GM12878 (cell line): ENCODE results near the gene TNKS2. TPM values are rescaled to one million over a fixed set of nuclear protein-coding genes. Genes with fewer than 3 reads are reported as not detected.

Experiments used
- ATAC-seq: fragments of 200-7000 bp; cut with Tn5 transposase; 3 replicates; pipeline ENCODE4 v1.9.1; 2020; ENCODE audit warnings: mild to moderate bottlenecking, moderate library complexity
- BruUV-seq: library from RNA; stranded (reverse); fragments of 400-500 nt; replicated peaks from 2 replicates; lab custom pipeline; 2021; lab: Mats Ljungman, UMichigan
- CTCF ChIA-PET: fragments of 300-600 bp; sonication (Branson Sonifier 250); formaldehyde crosslinking; extraction: SDS; loops from one replicate; lab custom pipeline; 2021; ENCODE audit warnings: inconsistent platforms; lab: Yijun Ruan, JAX
- POLR2A ChIA-PET: fragments of 350-600 bp; formaldehyde crosslinking; extraction: SDS; loops from one replicate; lab custom pipeline; 2021; ENCODE audit warnings: inconsistent platforms; lab: Charles Lee
- RAD21 ChIA-PET: fragments of 300-600 bp; sonication (Branson Sonifier 250); formaldehyde crosslinking; loops from one replicate; lab custom pipeline; 2023; ENCODE audit warnings: antibody characterized with exemption; ENCODE audit not compliant: unreplicated experiment; lab: Charles Lee
- SMC1A ChIA-PET: fragments of 300-600 bp; sonication (Branson Sonifier 250); formaldehyde crosslinking; loops from one replicate; lab custom pipeline; 2023; ENCODE audit not compliant: unreplicated experiment, uncharacterized antibody; lab: Charles Lee
- DNase-seq: peaks from one replicate; pipeline ENCODE4 v3.0.0-alpha.2; 2011; ENCODE audit warnings: low read depth, low spot score
- FAIRE-seq: peaks from 3 replicates; lab custom pipeline; 2011; peaks lifted over from hg19 to GRCh38; lab: Jason Lieb, UNC
- H2AFZ ChIP-seq: 2 replicates; pipeline ENCODE4 v1.6.0; 2011; ENCODE audit warnings: low read depth, low read length, control low read depth; ENCODE audit not compliant: control insufficient read depth
- H3K27ac ChIP-seq: 2 replicates; pipeline ENCODE4 v1.5.1; 2011; ENCODE audit warnings: control low read depth; ENCODE audit not compliant: control insufficient read depth, insufficient read depth
- H3K27me3 ChIP-seq, 2 experiments: replicated peaks in 1 of 2; 2 replicates each; pipeline versions ENCODE4 v1.6.0 to v1.6.1; 2011; ENCODE audit warnings: low read length in 1 of 2; ENCODE audit not compliant: control insufficient read depth in 2 of 2, insufficient read depth in 2 of 2
- H3K36me3 ChIP-seq, 2 experiments: 2 replicates each; pipeline ENCODE4 v1.5.1; 2011; ENCODE audit warnings: low read length in 1 of 2; ENCODE audit not compliant: control insufficient read depth in 2 of 2, insufficient read depth in 2 of 2
- H3K4me1 ChIP-seq: 2 replicates; pipeline ENCODE4 v1.6.1; 2011; ENCODE audit warnings: mild to moderate bottlenecking, low read length, moderate library complexity, mixed read lengths; ENCODE audit not compliant: control insufficient read depth, insufficient read depth
- H3K4me2 ChIP-seq: 2 replicates; pipeline ENCODE4 v1.6.0; 2011; ENCODE audit warnings: control low read depth; ENCODE audit not compliant: control insufficient read depth, insufficient read depth
- H3K4me3 ChIP-seq: fragments of 200-600 bp; sonication (generic); 2 replicates; pipeline ENCODE4 v1.5.1; 2016
- H3K79me2 ChIP-seq: 2 replicates; pipeline ENCODE4 v1.6.0; 2011; ENCODE audit warnings: low read length; ENCODE audit not compliant: control insufficient read depth, insufficient read depth
- H3K9ac ChIP-seq: 2 replicates; pipeline ENCODE4 v1.8.0; 2011; ENCODE audit warnings: low read length, control low read depth, mixed read lengths; ENCODE audit not compliant: control insufficient read depth, insufficient read depth
- H3K9me3 ChIP-seq: replicated peaks from 3 replicates; pipeline ENCODE4 v1.5.1; 2011; ENCODE audit warnings: mild to moderate bottlenecking, low read length; ENCODE audit not compliant: control insufficient read depth, insufficient read depth
- H4K20me1 ChIP-seq: 2 replicates; pipeline ENCODE4 v1.6.0; 2011; ENCODE audit not compliant: control insufficient read depth, insufficient read depth
- CHD4 ChIP-seq: fragments of 200-600 bp; sonication (generic); IDR thresholded peaks from 2 replicates; pipeline ENCODE4 v1.6.1; 2016; ENCODE audit warnings: mild to moderate bottlenecking
- DPF2 ChIP-seq: fragments of 450-650 bp; IDR thresholded peaks from 2 replicates; pipeline ENCODE4 v1.6.1; 2017; ENCODE audit warnings: mild to moderate bottlenecking
- HDGF ChIP-seq: fragments of 450-650 bp; IDR thresholded peaks from 2 replicates; pipeline ENCODE4 v1.6.1; 2016; ENCODE audit warnings: antibody characterized with exemption
- IRF4 ChIP-seq: IDR thresholded peaks from 2 replicates; pipeline ENCODE4 v1.6.1; 2011; ENCODE audit warnings: low read depth, low read length
- MAX ChIP-seq: IDR thresholded peaks from 2 replicates; pipeline ENCODE4 v1.6.1; 2012; ENCODE audit warnings: low read depth, low read length, improper control_type of control experiment
- NR2C1 ChIP-seq: fragments of 450-650 bp; IDR thresholded peaks from 2 replicates; pipeline ENCODE4 v1.6.1; 2017; ENCODE audit warnings: antibody characterized with exemption, mild to moderate bottlenecking, moderate library complexity
- PBX3 ChIP-seq: IDR thresholded peaks from 2 replicates; pipeline ENCODE4 v1.6.1; 2011; ENCODE audit warnings: mild to moderate bottlenecking, low read depth, low read length, moderate library complexity; ENCODE audit not compliant: insufficient replicate concordance
- PRDM15 ChIP-seq: fragments of 450-650 bp; formaldehyde crosslinking; IDR thresholded peaks from 2 replicates; pipeline ENCODE4 v1.4.0; 2020; ENCODE audit warnings: mild to moderate bottlenecking, moderate library complexity
- SMAD5 ChIP-seq: IDR thresholded peaks from 2 replicates; pipeline ENCODE4 v1.6.1; 2016; ENCODE audit warnings: antibody characterized with exemption, low read depth
- SRF ChIP-seq, 2 experiments: IDR thresholded peaks; 2 replicates each; pipeline ENCODE4 v1.6.1; 2011; ENCODE audit warnings: low read depth in 2 of 2, low read length in 2 of 2, mild to moderate bottlenecking in 1 of 2, moderate library complexity in 1 of 2
- ZBTB33 ChIP-seq: fragments of 450-650 bp; IDR thresholded peaks from 2 replicates; pipeline ENCODE4 v1.6.1; 2017; ENCODE audit warnings: mild to moderate bottlenecking
- WGBS: methylation state at CpG from one replicate; pipeline ENCODE4 v1.1.6; 2016; ENCODE audit warnings: low lambda C conversion rate; ENCODE audit not compliant: insufficient replicate concordance, insufficient coverage; ENCODE audit errors: missing lambda C conversion rate; 5-methylcytosine and 5-hydroxymethylcytosine counted together
- in situ Hi-C: fragments of 300-500 bp; cut with MboI; formaldehyde crosslinking; loops from 9 replicates; pipeline ENCODE4 v1.14.3; 2018; ENCODE audit warnings: mixed read lengths
- intact Hi-C: fragments of 100-400 bp; cut with micrococcal nuclease; formaldehyde crosslinking; loops from one replicate; pipeline ENCODE4 v1.14.2; 2022; ENCODE audit not compliant: unreplicated experiment
- polyA plus RNA-seq, 11 experiments: library from polyadenylated mRNA; depleted of rRNA in 4 of 11; unstranded in 6 of 11; stranded (reverse) in 5 of 11; fragments of >200 nt; fragmentation: Nextera tagmentation in 4 of 11; fragmentation: Illumina TruSeq in 1 of 11; extraction: Ambion mirVana in 4 of 11; extraction: Trizol in 1 of 11; gene quantifications; 1 replicate in 1 of 11; 2 replicates in 10 of 11; pipeline versions ENCODE4 v1.2.1 to v1.2.3, GENCODE V29; 2011 to 2016; ENCODE audit warnings: inconsistent platforms in 2 of 11, missing spikeins in 2 of 11, low read depth in 1 of 11
- total RNA-seq, 4 experiments: library from RNA; depleted of rRNA in 3 of 4; stranded (reverse); fragments of >200 nt in 3 of 4; fragmentation: Illumina TruSeq in 1 of 4; extraction: Trizol in 1 of 4; gene quantifications; 2 replicates each; pipeline versions ENCODE4 v1.2.1 to v1.2.3, GENCODE V29; 2013 to 2021
- TF ChIP-seq, protein P1 (sequence below): fragments of 450-650 bp; IDR thresholded peaks from 2 replicates; pipeline ENCODE4 v1.6.1; 2018; ENCODE audit warnings: mild to moderate bottlenecking, low read depth, moderate library complexity; ENCODE audit not compliant: partially characterized antibody
- TF ChIP-seq, protein P2 (sequence below): fragments of 450-650 bp; IDR thresholded peaks from 2 replicates; pipeline ENCODE4 v1.6.1; 2016; ENCODE audit warnings: mild to moderate bottlenecking

The TNKS2 gene
- total and polyA plus RNA-seq, 10 of the 15 experiments (the other 5 are each of a cell fraction or from before 2014, with no cell fraction given), result 2.9 to 24.2 (median 6.9) TPM

GRCh38 chr10:91864099-91864498, 65.9 kb downstream of the TNKS2 start:
- CTCF ChIA-PET, result no interaction called here
- no peaks in the 10 kb centered on the region for H3K27me3 ChIP-seq
- BruUV-seq, result no TSS peak
- H3K9ac ChIP-seq, result no peak overlapping the region
- H3K27ac ChIP-seq, result no peak overlapping the region
- FAIRE-seq (no peak), DNase-seq (no peak), ATAC-seq (no peak)
- no peaks in the 10 kb centered on the region for H4K20me1 ChIP-seq
- no peak overlapping the region for H3K4me3 ChIP-seq
- POLR2A ChIA-PET, result no interaction called here
- no peak overlapping the region for H3K4me2 ChIP-seq
- intact Hi-C loops, result no loop called here
- no peaks in the 10 kb centered on the region for H3K79me2 ChIP-seq
- no peaks in the 10 kb centered on the region for H3K4me1 ChIP-seq
- no peak overlapping the region for H2AFZ ChIP-seq
- SMC1A ChIA-PET, result interaction anchor here (1.7 kb wide), 1 partner anchor 17 kb away, joined by 5 read pairs; no protein-coding TSS in a partner anchor
- H3K9me3 ChIP-seq, result no peaks in the 10 kb centered on the region
- peaks cover 0 to 3% of the 10 kb centered on the region in 2 experiments; a peak in 2 of 4 replicates for H3K36me3 ChIP-seq
- in situ Hi-C loops, result no loop called here
- RAD21 ChIA-PET, result no interaction called here
- WGBS, result 59% methylated on average over 2 of the region's 2 CpGs
- TF ChIP-seq PBX3 (no peak), SRF (IDR thresholded peaks at IDR 0.05; ENCODE audit: low read depth in 2 of 2, low read length in 2 of 2) (no peak), SMAD5 (no peak), DPF2 (no peak), CHD4 (no peak), MAX (no peak), HDGF (no peak), ZBTB33 (no peak), NR2C1 (no peak), PRDM15 (CRISPR knock-in tag) (no peak), IRF4 (no peak)
- TF ChIP-seq, protein P1, sequence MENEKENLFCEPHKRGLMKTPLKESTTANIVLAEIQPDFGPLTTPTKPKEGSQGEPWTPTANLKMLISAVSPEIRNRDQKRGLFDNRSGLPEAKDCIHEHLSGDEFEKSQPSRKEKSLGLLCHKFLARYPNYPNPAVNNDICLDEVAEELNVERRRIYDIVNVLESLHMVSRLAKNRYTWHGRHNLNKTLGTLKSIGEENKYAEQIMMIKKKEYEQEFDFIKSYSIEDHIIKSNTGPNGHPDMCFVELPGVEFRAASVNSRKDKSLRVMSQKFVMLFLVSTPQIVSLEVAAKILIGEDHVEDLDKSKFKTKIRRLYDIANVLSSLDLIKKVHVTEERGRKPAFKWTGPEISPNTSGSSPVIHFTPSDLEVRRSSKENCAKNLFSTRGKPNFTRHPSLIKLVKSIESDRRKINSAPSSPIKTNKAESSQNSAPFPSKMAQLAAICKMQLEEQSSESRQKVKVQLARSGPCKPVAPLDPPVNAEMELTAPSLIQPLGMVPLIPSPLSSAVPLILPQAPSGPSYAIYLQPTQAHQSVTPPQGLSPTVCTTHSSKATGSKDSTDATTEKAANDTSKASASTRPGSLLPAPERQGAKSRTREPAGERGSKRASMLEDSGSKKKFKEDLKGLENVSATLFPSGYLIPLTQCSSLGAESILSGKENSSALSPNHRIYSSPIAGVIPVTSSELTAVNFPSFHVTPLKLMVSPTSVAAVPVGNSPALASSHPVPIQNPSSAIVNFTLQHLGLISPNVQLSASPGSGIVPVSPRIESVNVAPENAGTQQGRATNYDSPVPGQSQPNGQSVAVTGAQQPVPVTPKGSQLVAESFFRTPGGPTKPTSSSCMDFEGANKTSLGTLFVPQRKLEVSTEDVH, result no peak
- TF ChIP-seq, protein P2, sequence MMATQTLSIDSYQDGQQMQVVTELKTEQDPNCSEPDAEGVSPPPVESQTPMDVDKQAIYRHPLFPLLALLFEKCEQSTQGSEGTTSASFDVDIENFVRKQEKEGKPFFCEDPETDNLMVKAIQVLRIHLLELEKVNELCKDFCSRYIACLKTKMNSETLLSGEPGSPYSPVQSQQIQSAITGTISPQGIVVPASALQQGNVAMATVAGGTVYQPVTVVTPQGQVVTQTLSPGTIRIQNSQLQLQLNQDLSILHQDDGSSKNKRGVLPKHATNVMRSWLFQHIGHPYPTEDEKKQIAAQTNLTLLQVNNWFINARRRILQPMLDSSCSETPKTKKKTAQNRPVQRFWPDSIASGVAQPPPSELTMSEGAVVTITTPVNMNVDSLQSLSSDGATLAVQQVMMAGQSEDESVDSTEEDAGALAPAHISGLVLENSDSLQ, result no peak
